Right renal pelvis (tissue), 4 donors: ENCODE measurements around the gene UCP3. TPM values are rescaled to one million over a fixed set of nuclear protein-coding genes. Genes with fewer than 3 reads are reported as not detected.

Experiments used
- DNase-seq, 4 donors: peaks; one replicate each; pipeline ENCODE4 v3.0.0-alpha.2; 2013; ENCODE audit warnings: low read depth in 4 of 4, low spot score in 3 of 4, missing footprints in 1 of 4
- polyA plus RNA-seq, 4 donors: library from polyadenylated mRNA; unstranded; fragments of 120-200 nt; gene quantifications; one replicate each; pipeline ENCODE4 v1.2.1, GENCODE V29; 2013; ENCODE audit not compliant: insufficient read length in 4 of 4

Gene UCP3
- polyA plus RNA-seq, 4 donors, result 2.1 to 2.3 (median 2.2) TPM

DNA sequence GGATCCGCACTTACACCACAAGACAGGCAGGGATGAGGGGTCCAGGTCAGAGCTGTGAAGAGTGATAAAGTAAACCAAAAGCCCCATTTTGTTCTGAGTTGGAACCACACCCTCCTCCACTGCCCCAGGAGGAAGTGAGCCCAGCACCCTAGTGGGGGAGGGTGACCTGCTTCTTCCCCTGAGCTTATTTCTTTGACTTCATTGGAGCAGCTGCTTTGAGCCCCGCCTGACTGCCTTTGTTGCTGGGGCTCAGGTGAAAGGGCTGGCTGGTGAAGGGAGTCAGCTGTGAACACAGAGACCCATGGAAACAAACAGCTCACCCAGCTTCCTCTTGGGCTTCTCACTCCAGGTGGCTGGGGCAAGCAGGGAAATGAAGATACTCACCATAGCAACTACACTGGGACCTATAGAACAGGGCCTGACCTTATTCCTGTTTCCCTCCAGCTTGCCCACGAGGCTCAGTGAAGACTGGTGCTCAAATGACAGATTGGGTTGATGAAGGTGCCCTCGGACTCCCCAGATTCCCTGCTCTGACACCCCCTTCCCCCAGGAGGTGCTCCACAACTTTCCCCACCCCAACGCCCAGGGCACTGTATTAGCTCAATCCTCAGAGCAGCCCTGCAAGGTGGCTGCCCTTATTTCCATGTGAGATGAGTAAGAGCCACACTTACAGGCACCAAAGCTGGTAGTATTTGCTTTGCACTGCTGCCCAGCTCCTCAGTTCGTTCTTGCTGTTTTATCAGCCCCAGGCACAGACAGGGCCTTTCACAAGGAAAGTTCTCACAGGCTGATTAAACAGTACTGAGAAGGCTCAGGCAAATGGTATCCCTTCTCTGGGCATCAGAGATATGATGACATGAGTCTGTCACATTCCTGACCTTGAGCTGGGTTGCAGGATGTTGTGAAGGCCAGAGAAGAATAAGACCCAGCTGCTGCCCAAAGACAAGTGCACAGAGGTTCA, 28.6 kb downstream of the UCP3 start:
- DNase-seq, result peak in 2 of 4 donors; percentile 43 to 52

- DNase-seq, result no peak
Measured at GRCh38 chr11:73978576-73979086, 30.3 kb downstream of the UCP3 start.

- DNase-seq, result no peak
Measured at GRCh38 chr11:73977856-73978519, 30.9 kb downstream of the UCP3 start.

GRCh38 chr11:73976451-73977151, 32.3 kb downstream of the UCP3 start:
- DNase-seq, result no peak

DNA sequence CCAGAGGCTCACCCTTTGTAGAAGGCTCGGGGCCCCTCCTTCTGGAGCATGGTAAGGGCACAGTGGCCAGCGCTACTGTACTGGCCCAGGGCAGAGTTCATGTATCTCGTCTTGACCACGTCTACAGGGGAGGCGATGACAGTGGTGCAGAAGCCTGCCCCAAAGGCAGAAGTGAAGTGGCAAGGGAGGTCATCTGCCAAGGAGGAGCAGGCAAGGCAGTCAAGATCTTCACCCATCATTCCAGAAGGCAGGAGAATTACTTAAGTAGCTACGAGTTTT, 33.5 kb downstream of the UCP3 start:
- DNase-seq, result no peak

- DNase-seq, result no peak
Measured at GRCh38 chr11:73974604-73975478, 34.0 kb downstream of the UCP3 start.

DNA sequence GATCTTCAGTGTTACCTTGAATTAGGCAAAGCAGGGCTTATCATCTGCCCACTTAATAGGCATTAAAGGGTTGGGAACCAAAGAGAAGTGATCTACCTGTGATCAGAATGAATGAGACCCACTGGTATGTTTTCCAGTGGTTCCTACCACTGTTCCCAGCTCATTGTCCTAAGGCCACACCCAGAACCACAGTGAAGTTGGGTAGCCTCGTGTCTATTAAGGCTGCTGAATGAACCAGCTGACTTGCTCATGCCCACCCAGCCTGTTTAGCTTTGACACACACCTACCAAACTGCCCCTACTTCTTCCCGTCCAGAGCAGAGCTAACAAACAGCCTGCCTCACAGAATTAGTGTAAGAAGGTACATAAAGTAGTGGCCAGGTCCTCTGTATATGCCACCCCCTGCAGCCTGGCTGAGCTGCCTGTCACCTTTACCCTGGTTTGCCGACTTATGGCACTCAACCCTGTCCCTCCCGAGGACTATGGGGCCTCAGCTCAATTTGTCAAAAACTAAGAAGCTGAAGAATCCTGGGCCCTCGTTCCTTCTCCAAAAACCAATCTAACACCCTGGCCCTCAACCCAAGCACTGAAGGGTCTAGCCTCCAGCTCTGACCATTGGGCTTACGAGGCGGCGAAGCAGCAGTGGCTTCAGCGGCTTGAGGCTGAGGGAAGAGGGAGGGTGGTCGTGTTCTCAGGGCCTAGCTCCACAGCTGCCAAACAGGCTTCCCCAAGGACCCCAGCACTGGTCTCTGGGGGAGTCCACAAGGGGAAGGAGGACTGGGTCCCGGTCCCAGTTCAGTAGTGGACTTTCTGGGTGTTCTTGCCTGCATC, 36.0 kb downstream of the UCP3 start:
- DNase-seq, result no peak

- no peak for DNase-seq
Measured at GRCh38 chr11:73972187-73972586, 36.7 kb downstream of the UCP3 start.

DNA sequence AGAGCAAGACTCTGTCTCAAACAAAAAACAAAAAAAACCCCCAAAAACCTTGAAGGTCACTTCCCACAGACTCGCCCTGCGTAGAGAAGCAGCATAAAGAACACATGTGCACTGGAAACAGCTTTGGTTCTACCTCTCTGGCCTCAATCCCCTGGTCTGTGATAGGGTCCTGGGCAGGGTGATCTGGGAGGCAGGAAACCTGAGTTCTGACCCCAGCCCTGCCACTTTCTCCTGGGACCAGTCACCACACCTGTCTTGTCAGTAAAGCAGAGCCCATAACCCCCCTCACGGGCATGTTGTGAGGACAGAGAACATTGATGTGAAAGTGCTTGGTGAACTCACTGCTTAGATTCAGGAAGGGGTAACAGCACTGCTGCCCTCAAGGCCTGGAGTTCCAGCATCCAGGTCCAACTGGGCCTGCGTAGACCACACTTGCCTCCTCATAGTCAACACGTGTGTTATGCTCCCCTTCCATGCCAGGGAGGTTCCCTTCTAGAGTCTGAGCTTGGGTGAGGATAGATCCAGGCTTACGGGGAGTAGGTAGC, 37.6 kb downstream of the UCP3 start:
- no peak for DNase-seq

GRCh38 chr11:73969991-73970800, 38.7 kb downstream of the UCP3 start:
- DNase-seq, result no peak

DNA sequence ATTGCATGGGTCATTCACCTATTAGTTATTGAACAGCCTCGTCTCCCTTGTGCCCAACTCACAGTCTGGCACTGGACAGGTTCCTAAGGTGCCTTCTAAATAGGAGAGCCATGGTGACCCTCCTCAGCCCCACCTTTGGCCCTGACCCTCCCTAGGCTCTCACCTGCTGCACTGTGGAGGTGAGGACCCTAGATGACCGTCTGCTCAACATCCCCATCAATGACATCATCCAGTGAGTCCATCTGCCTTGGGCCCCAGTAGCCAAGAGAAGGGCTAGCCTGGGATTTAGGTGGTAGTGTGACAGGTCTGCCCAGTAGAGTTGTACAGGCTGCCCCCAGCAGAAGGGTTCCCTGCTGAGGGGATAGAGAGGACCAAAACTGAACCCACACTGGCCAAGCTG, 39.8 kb downstream of the UCP3 start:
- DNase-seq, result no peak

DNA sequence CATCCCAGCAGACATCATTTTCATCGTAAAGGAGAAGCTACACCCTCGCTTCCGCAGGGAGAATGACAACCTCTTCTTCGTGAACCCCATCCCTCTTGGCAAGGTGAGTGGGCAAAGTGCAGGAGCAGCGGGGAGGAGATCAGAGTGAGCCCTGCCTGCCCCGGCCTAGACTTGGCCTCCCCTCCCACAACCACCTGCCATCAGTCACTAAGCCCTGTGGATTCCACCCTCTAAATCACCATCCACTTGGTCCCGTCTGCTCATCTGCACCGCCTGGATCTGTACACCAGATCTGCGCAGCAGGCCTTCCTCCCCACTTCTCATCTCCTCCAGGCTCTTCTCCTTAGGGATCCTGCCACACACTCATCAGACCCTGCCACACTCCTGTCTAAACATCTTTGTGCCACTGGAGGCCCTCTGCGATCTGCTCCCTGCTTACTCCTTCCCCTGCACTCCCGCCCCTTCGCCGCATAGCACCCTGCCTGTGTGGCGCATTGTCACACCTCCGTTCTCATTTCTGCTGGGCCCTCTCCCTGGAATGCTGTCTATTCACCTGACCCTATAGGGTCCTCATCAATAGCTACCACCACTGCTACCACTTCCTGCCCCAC, 40.4 kb downstream of the UCP3 start:
- DNase-seq, result no peak

GRCh38 chr11:73965764-73966121, 43.1 kb downstream of the UCP3 start:
- DNase-seq, result no peak

- DNase-seq, result no peak
Measured at GRCh38 chr11:73965076-73965763, 43.7 kb downstream of the UCP3 start.

DNA sequence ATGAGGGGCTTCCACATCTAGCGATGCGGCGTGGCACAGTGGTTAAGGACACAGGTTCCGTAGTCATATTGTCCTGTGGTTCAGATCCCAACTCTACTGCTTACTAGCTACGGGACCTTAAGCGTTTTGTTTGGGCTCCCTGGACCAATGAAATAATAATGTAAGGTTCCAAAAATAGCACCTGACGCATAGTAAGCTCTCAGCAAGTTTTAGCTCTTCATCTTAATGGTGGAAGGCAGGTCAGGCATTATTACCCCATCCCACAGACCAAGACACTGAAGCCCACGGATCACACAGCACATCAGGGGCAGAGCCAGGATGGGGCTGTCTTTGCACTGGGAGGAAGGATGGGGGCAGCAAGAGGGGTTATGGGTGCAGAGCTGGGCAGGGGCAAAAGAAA, 45.0 kb downstream of the UCP3 start:
- DNase-seq, result no peak

GRCh38 chr11:73962101-73962705, 46.7 kb downstream of the UCP3 start:
- no peak for DNase-seq

- DNase-seq, result no peak
Measured at GRCh38 chr11:73961321-73961720, 47.6 kb downstream of the UCP3 start.
